Stimulated activated CD4-positive, alpha-beta T cell treated with anti-CD3 and anti-CD28 coated beads, Interleukin-2, amount 100 ng/mL, for 4 hours (primary cell): Measurements from ENCODE around the gene CFLAR.
"Not testable (repeated sequence)": the region's sequence is repeated elsewhere in the genome, so short reads cannot be mapped to it uniquely, and the experiment has no call there.

ENCODE experiments used
- DNase-seq: peaks from one replicate; pipeline ENCODE4 v3.0.0-alpha.2; 2020; ENCODE audit warnings: low read depth

The CFLAR gene

GRCh38 chr2:201183365-201183727 is 67.4 kb downstream of the CFLAR start:
- no peak for DNase-seq

- not testable (repeated sequence) for DNase-seq
Measured at GRCh38 chr2:201183835-201184234, 67.9 kb downstream of the CFLAR start.

GRCh38 chr2:201184248-201184647 is 68.3 kb downstream of the CFLAR start:
- DNase-seq = not testable (repeated sequence)

- no peak for DNase-seq
Measured at GRCh38 chr2:201185863-201186262, 69.9 kb downstream of the CFLAR start.

- DNase-seq = no peak
Measured at GRCh38 chr2:201186982-201187381, 71.0 kb downstream of the CFLAR start.

- no peak for DNase-seq
Measured at GRCh38 chr2:201188449-201188848, 72.5 kb downstream of the CFLAR start.

- DNase-seq = no peak
Measured at GRCh38 chr2:201191132-201191875, 75.3 kb downstream of the CFLAR start.

GRCh38 chr2:201194097-201194496 is 78.1 kb downstream of the CFLAR start:
- DNase-seq = no peak

GRCh38 chr2:201195331-201195730 is 79.4 kb downstream of the CFLAR start:
- no peak for DNase-seq

- DNase-seq = no peak
Measured at GRCh38 chr2:201196003-201196402, 80.0 kb downstream of the CFLAR start.

- DNase-seq = no peak
Measured at GRCh38 chr2:201196803-201197202, 80.8 kb downstream of the CFLAR start.

GRCh38 chr2:201197781-201198180 is 81.8 kb downstream of the CFLAR start:
- DNase-seq = no peak

- no peak for DNase-seq
Measured at GRCh38 chr2:201199847-201200246, 83.9 kb downstream of the CFLAR start.

GRCh38 chr2:201200345-201200744 is 84.4 kb downstream of the CFLAR start:
- DNase-seq = no peak

GRCh38 chr2:201201371-201201770 is 85.4 kb downstream of the CFLAR start:
- no peak for DNase-seq

- no peak for DNase-seq
Measured at GRCh38 chr2:201203916-201204654, 88.1 kb downstream of the CFLAR start.

GRCh38 chr2:201204655-201205514 is 88.9 kb downstream of the CFLAR start:
- DNase-seq = no peak

GRCh38 chr2:201205515-201205849 is 89.5 kb downstream of the CFLAR start:
- DNase-seq = no peak

- no peak for DNase-seq
Measured at GRCh38 chr2:201208563-201209252, 92.7 kb downstream of the CFLAR start.

- DNase-seq = no peak
Measured at GRCh38 chr2:201215963-201216362, 100.0 kb downstream of the CFLAR start.

GRCh38 chr2:201216918-201217317 is 101.0 kb downstream of the CFLAR start:
- no peak for DNase-seq

GRCh38 chr2:201218780-201219179 is 102.8 kb downstream of the CFLAR start:
- DNase-seq = no peak
